Left kidney (tissue), 2 donors: ENCODE data around the gene RBBP8. TPM values are rescaled to one million over a fixed set of nuclear protein-coding genes. Genes with fewer than 3 reads are reported as not detected.
A peak's percentile ranks its signal among the peaks of the same experiment; 100 is the strongest.

Source experiments
- DNase-seq: peaks from one replicate; pipeline ENCODE4 v3.0.0-alpha.2; 2013
- polyA plus RNA-seq: library from polyadenylated mRNA; unstranded; fragments of 120-200 nt; gene quantifications from one replicate; pipeline ENCODE4 v1.2.1, GENCODE V29; 2013; ENCODE audit not compliant: insufficient read length

RBBP8 gene
- polyA plus RNA-seq, 1 donor = 59.1 TPM

DNA sequence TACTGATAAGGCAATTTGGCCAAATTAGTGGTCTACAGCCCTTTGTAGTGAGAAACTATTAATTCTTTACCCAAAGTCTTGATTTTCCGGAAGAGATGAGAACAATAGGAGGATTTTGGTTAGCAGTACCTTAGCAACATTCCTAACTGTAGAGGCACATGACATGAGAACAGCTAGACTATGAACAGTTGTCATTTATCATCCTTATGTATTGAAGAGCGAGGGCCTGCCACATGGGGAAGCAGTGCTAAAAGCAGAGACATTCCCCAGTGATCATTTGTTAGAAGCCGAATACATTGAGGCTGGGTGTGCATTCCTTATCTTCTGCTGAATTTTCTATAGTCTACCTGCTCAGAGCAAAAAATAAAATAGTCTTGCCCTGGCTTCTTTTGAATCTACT lies 65.2 kb downstream of the RBBP8 start:
- DNase-seq = no peak

GRCh38 chr18:22999212-22999611 lies 66.1 kb downstream of the RBBP8 start:
- no peak for DNase-seq

DNA sequence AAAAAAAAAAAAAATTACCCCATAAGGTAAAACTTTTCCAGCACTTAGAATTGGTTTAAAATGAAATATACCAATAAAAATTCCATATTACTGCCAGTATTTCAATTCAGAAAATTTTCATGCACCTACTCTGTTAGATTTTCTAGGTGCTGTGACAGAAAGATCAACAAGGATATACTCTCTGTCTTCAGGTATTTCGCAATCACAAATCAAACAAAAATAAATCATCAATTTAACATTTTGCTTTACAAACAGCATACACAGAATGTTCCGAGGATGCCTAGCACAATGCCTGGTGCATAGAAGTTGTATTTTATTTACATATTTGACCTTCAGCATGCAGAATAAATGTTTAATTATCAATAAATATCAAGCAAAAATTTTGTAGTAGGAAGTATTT lies 66.5 kb downstream of the RBBP8 start:
- DNase-seq = no peak

GRCh38 chr18:23003289-23003688 lies 70.2 kb downstream of the RBBP8 start:
- DNase-seq = no peak

- no peak for DNase-seq
Observed at GRCh38 chr18:23012249-23012648, 79.1 kb downstream of the RBBP8 start.

DNA sequence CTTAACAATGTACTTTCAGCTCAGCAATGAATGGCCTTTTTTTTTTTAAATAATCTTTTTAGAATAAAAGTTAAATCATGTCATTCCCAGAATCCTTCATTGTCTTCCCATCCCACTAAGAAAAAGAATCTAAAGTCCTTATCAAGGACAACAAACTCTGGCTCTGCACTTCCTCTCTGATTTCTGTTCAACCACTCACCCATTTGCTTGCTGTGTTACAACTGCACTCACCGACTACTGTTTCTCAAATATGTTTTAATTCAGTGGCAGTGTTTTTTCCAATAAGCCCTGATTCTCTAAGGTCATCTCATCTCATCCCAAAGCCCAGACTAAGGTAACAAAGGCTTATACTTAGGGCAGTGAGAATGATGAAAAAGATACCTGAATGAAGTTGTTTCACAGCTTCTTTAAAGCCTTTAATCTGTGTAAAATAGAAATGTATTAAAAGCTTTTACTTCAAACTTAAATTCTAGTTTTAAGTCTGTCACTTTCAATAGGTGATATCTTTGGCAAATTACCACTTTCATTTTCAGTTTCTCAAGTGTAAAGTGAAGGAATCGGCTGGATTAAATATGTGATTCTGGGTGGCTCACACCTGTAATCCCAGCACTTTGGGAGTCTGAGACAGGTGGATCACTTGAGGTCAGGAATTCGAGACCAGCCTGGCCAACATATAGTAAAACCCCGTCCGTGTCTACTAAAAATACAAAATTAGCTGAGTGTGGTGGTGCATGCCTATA lies 87.6 kb downstream of the RBBP8 start:
- DNase-seq = no peak

DNA sequence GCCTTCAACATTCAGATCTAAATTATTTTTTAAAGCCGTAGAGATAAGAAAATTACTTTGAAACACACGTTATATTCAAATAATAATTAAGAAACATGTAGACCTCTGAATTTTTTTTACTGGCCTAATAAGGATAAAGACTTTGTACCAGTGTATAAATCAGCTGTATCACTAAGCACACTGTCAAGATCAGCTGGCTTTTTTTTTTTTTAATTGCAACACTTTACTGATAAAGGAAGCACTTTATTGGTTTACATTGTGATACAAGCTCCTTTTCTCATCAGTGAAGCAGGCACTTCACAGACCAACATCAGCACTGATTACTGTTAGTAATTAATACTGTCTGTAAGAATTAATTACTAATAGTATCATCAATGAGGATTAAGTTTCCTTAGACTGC lies 88.5 kb downstream of the RBBP8 start:
- DNase-seq = no peak

- DNase-seq = no peak
Observed at GRCh38 chr18:23032030-23032582, 99.0 kb downstream of the RBBP8 start.

DNA sequence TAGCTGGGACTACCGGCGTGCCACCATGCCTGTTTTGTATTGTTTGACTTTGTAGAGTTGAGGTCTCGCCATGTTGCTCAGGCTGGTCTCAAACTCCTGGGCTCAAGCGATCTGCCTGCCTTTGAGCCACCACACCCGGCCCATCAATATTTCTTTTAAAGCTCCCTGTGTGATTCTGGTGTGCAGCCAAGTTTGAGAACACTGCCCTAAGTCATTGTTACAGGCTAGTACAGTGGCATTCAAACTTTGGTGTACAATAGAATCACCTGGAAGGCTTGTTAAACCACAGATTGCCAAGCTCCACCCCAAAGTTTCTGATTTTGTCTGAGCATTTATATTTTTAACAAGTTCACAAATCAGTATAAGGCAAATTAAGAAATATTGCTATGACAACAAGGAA lies 99.9 kb downstream of the RBBP8 start:
- DNase-seq = no peak

GRCh38 chr18:23036660-23037201 lies 103.6 kb downstream of the RBBP8 start:
- DNase-seq = no peak

GRCh38 chr18:23037646-23038045 lies 104.5 kb downstream of the RBBP8 start:
- DNase-seq = no peak

DNA sequence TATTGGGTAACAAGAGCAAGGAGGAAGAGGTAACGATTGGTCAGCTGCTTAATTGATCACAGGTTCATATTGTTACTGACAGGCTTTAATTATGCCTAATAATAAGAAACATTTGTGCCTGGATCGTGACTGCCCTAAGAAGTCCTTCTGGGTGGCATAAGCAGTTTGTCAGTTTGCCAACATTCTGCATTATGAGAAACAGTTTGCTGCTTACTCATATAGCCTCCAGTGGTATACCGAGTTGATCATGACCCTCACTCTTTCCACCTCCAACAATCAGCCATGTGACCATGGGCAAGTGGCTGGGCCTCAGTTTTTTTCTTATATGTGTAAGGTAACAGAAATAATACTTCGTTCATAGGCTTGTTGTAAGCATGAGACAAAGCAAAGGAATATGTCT lies 105.6 kb downstream of the RBBP8 start:
- DNase-seq = no peak

- DNase-seq = no peak
Observed at GRCh38 chr18:23042133-23042532, 109.0 kb downstream of the RBBP8 start.

DNA sequence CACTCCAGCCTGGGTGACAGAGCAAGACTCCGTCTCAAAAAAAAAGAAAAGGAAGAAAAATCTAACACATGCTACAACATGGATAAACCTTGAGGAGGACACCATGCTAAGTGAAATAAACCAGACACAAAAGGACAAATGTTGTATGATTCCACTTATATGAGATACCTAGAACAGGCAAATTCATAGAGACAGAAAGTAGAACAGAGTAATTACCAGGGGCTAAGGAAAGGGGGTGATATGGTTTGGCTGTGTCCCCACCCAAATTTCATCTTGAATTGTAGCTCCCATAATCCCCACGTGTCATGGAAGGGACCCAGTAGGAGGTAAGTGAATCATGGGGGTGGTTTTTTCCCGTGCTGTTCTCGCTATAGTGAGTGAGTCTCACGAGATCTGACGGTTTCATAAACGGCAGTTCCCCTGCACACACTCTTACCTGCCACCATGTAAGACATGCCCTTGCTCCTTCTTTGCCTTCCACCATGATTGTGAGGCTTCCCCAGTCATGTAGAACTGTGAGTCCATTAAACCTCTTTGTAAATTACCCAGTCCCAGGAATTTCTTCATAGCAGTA lies 110.8 kb downstream of the RBBP8 start:
- no peak for DNase-seq

DNA sequence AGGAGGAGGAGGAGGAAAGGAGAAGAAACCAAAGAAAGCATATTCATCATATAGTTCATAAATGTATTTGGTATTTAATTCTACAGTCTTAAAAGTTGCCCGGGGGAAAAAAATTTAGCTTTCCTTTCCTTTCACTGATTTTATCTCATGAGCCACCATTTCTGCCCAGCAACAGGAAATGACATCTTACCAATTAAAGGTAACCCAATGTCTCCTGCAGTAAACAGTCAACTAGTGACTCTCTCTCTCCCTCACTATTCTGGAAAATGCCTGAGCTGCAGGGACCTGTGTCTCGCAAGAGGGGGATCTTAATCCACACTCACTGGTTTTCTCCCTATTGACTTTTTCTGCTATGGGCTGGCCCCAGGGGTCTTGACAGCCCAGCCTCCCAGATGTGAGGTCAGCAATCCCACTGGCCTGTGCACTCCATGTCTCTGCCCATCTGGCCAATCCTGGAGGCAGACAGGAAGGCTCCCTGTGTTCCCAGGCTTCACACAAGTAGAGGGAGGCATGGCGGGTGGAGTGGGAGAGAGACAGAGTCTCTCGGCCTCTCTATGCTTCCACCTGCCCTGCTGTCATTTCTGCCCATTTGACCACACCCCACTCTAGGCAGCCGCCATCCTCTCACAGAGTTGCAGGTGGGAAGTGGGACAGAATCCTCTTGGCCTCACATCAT lies 116.7 kb downstream of the RBBP8 start:
- no peak for DNase-seq

GRCh38 chr18:23053776-23054457 lies 120.8 kb downstream of the RBBP8 start:
- peak; percentile 48 for DNase-seq

GRCh38 chr18:23054553-23054952 lies 121.4 kb downstream of the RBBP8 start:
- DNase-seq = no peak

DNA sequence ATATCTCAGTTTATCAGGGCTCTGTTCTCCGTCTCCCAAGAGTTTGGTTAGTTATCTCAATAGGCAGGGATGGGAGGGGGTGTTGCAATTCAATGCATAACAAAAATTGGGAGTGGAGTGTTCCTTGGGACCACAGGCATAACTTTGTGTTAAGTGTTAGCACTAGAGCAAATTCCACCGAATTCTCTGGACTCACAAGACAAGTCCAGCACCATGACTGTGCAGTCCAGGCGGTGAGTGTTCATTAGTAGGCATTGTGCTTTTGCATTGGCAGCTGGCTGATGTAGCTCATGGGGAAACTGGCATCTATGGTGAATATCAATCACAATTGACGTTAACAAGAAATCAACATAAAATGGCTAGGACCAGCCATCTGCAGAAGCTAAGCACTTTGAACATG lies 123.2 kb downstream of the RBBP8 start:
- no peak for DNase-seq

GRCh38 chr18:23057096-23057495 lies 124.0 kb downstream of the RBBP8 start:
- DNase-seq = no peak

GRCh38 chr18:23058746-23059415 lies 125.8 kb downstream of the RBBP8 start:
- DNase-seq = no peak

DNA sequence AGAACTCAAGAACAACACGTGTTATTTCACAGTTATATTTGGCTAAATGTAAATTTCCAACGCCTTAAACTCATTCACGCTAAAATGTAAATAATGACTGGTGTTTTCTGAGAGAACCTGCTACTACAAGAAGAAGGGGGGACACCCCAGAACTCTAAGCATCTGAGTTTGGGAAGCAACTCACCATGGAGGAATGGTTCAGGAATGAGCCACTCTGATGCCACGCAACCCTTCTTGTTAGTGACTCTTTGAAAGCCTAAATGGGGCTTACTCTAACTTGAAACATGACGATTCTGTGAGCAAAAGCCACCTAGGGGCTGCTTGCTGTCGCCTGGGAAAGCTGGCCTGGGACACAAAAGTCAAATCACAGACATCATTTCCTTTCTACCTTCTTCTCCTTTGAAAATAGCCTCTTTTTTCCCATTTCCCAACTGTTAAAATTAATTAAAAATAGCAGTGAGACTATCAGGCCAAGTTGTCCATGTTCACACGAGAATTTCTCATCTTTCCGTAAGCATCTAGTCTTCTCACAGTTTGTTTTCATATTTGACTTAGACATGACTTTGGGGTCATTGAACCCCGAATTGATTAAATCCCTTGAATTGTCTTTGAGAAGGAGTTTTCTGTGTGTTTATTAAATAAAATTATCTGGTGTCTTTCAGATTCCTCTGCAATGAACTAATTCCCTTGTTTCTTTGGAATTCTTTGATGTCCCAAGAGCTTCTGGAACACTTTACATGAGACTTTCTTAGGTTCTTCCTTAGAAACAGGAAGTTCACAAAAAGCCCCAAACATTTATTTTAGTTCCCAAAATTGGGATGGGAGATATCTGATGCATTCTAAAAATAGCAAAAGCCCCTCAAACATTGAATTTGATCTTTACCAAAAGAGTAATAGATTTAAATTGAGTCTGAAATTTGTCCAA lies 126.7 kb downstream of the RBBP8 start:
- DNase-seq = no peak
